ENCODE results near the gene NCBP3.
"Not testable (repeated sequence)": the region's sequence is repeated elsewhere in the genome, so short reads cannot be mapped to it uniquely, and the experiment has no call there.

Gene NCBP3

GRCh38 chr17:3795390-3796102, 50.5 kb downstream of the NCBP3 start:
- H3K4me3 ChIP-seq (replicated peaks in 1 of 2; ENCODE audit: low read depth in 2 of 2, low read length in 2 of 2): no peak overlapping the region
- TF ChIP-seq CTCF (IDR thresholded peaks at IDR 0.05; ENCODE audit: low read depth, low read length): no peak
- DNase-seq (ENCODE audit: low read depth in 2 of 2): no peak

DNA sequence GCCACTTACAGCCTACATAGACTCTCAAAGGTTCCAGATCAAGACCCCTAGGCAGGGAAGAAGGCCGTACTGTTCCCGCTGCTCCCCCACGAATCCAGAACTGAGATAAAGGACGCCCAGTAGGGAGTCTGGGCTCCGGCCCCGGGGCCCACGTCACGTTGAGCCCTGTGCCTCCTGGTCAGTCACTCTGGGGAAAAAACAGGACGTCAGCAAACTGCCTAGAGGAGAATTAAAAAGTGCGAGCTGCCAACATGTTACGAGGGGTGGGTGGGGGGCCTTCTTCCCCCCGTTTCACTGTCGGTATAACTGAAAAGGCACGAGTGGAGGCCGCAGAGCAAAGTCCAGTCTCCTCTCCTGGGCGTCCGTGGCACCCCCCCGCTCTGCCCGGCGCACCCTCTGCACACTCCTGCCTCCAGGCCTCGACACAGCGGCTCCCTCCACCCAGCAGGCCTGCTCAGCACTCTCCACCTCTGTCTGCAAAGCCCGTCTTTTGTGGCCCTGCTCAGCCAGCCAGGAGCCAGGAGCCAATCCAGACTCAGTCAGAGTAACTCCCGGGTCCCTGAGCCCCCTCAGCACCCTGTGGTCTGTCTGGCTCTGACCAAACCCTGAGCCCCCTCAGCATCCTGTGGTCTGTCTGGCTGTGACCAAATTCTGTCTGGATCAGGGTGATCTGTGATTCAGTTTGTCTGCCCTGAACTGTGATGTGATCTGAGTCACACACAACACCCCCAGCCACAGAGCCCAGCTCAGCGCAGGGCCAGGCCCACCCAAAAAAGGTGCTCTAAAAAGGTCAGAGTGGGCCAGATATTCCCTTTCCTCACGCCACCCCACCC, 51.3 kb downstream of the NCBP3 start:
- TF ChIP-seq CTCF (IDR thresholded peaks at IDR 0.05; ENCODE audit: low read depth, low read length): no peak
- DNase-seq (ENCODE audit: low read depth in 2 of 2): peak in 1 of 2 donors; percentile 64
- H3K4me3 ChIP-seq (replicated peaks in 1 of 2; ENCODE audit: low read depth in 2 of 2, low read length in 2 of 2): no peak overlapping the region

- H3K4me3 ChIP-seq (replicated peaks in 1 of 2; ENCODE audit: low read depth in 2 of 2, low read length in 2 of 2); DNase-seq (ENCODE audit: low read depth in 2 of 2): not testable (repeated sequence)
Measured at GRCh38 chr17:3794152-3794551, 51.9 kb downstream of the NCBP3 start.

DNA sequence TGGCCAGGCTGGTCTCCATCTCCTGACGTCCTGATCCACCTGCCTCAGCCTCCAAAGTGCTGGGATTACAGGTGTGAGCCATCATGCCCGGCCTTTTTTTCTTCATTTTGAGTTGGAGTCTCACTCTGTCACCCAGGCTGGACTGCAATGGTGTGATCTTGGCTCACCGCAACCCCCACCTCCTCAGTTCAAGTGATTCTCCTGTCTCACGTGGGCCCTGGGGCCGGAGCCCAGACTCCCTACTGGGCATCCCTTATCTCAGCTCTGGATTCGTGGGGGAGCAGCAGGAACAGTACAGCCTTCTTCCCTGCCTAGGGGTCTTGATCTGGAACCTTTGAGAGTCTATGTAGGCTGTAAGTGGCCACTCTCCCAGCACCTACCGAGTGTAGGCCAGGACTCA, 52.8 kb downstream of the NCBP3 start:
- DNase-seq (ENCODE audit: low read depth in 2 of 2); H3K4me3 ChIP-seq (replicated peaks in 1 of 2; ENCODE audit: low read depth in 2 of 2, low read length in 2 of 2): not testable (repeated sequence)

DNA sequence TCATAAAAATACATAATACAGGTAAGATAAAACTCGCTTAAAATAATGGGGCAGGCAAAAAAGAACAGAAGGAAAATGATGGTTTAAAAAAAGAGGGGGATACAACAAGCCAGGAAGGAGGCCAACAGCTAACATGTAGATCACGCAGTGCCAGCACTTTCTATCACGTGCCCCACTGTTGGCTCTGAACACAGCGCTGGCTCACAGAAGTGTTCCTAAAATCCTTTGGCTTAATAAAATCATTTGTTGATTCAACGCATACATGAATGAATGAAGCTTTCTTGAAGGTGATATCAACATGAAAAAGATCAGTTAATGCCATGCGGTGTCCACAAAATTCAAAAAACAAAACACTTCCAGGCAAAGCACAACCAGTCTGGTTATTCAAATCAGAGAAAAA, 53.6 kb downstream of the NCBP3 start:
- DNase-seq (ENCODE audit: low read depth in 2 of 2): no peak
- TF ChIP-seq CTCF (IDR thresholded peaks at IDR 0.05; ENCODE audit: low read depth, low read length): no peak
- no peak overlapping the region for H3K4me3 ChIP-seq (replicated peaks in 1 of 2; ENCODE audit: low read depth in 2 of 2, low read length in 2 of 2)

DNA sequence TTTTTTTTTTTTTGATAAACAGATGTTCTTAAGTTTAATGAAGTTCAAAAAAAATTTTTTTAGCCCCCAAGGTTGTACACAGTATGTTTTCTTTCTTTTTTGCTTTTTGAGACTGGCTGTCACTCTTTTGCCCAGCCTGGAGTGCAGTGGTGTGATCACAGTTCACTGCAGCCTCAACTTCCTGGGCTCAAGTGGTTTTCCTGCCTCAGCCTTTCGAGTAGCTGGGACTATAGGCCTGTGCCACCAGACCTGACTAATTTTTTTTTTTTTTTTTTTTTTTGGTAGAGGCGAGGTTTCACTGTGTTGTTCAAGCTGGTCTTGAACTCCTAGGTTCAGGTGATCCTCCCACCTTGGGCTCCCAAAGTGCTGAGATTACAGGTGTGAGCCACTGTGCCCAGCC, 57.8 kb downstream of the NCBP3 start:
- H3K4me3 ChIP-seq (replicated peaks in 1 of 2; ENCODE audit: low read depth in 2 of 2, low read length in 2 of 2): no peak overlapping the region
- no peak for TF ChIP-seq CTCF (IDR thresholded peaks at IDR 0.05; ENCODE audit: low read depth, low read length)
- no peak for DNase-seq (ENCODE audit: low read depth in 2 of 2)

GRCh38 chr17:3785323-3785722, 60.7 kb downstream of the NCBP3 start:
- H3K4me3 ChIP-seq (replicated peaks in 1 of 2; ENCODE audit: low read depth in 2 of 2, low read length in 2 of 2); DNase-seq (ENCODE audit: low read depth in 2 of 2): not testable (repeated sequence)

DNA sequence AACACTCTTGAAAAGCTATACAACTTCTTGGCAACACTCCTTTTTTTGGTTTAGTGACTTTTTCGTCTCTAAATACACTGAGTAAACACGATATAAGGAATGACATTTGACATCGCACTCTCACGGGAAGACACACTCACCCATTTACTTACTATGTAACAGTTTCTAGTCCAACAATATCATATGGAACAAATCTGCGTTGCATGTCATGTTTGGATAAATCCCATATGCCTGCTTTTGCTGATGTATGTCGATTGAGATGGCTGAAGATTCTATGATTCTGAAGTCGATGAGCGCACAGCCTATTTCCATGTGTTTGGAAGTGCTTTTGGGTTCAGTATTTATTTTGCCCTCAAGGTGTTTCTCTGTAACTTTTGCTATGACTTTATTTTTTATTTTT, 63.3 kb downstream of the NCBP3 start:
- no peak for TF ChIP-seq CTCF (IDR thresholded peaks at IDR 0.05; ENCODE audit: low read depth, low read length)
- H3K4me3 ChIP-seq (replicated peaks in 1 of 2; ENCODE audit: low read depth in 2 of 2, low read length in 2 of 2): no peak overlapping the region
- no peak for DNase-seq (ENCODE audit: low read depth in 2 of 2)
